WTC11 (cell line): ENCODE data around the gene TGM1.

ENCODE experiments used
- CTCF ChIP-seq: fragments of 200-600 bp; IDR thresholded peaks from 2 replicates; pipeline ENCODE4 v1.8.0; 2022; ENCODE audit warnings: antibody characterized with exemption
- E2F5 ChIP-seq: sonication (generic); formaldehyde crosslinking; IDR thresholded peaks from 2 replicates; pipeline ENCODE4 v1.8.1; 2022; ENCODE audit warnings: mild to moderate bottlenecking, moderate library complexity, missing genetic modification reagents
- FOXK1 ChIP-seq: sonication (generic); formaldehyde crosslinking; IDR thresholded peaks from 2 replicates; pipeline ENCODE4 v1.8.0; 2022; ENCODE audit warnings: mild to moderate bottlenecking, moderate library complexity, missing genetic modification reagents
- MXD4 ChIP-seq: fragments of 250-450 bp; sonication (Bioruptor Pico); IDR thresholded peaks from 2 replicates; pipeline ENCODE4 v1.8.0; 2021; ENCODE audit warnings: mild to moderate bottlenecking, moderate library complexity, borderline replicate concordance
- SMAD3 ChIP-seq: sonication (generic); formaldehyde crosslinking; IDR thresholded peaks from 2 replicates; pipeline ENCODE4 v1.8.0; 2022; ENCODE audit warnings: missing genetic modification reagents, mild to moderate bottlenecking, borderline replicate concordance
- TF ChIP-seq, protein P1 (sequence below): sonication (generic); formaldehyde crosslinking; IDR thresholded peaks from 2 replicates; pipeline ENCODE4 v1.8.0; 2023; ENCODE audit warnings: missing genetic modification reagents, mild to moderate bottlenecking, borderline replicate concordance
- TF ChIP-seq, protein P2 (sequence below): fragments of 250-450 bp; sonication (Bioruptor Pico); IDR thresholded peaks from 2 replicates; pipeline ENCODE4 v2.1.2; 2022; ENCODE audit warnings: mild to moderate bottlenecking, moderate library complexity
- TF ChIP-seq, protein P3 (sequence below): sonication (generic); formaldehyde crosslinking; IDR thresholded peaks from 2 replicates; pipeline ENCODE4 v1.8.0; 2022; ENCODE audit warnings: mild to moderate bottlenecking, missing genetic modification reagents

DNA sequence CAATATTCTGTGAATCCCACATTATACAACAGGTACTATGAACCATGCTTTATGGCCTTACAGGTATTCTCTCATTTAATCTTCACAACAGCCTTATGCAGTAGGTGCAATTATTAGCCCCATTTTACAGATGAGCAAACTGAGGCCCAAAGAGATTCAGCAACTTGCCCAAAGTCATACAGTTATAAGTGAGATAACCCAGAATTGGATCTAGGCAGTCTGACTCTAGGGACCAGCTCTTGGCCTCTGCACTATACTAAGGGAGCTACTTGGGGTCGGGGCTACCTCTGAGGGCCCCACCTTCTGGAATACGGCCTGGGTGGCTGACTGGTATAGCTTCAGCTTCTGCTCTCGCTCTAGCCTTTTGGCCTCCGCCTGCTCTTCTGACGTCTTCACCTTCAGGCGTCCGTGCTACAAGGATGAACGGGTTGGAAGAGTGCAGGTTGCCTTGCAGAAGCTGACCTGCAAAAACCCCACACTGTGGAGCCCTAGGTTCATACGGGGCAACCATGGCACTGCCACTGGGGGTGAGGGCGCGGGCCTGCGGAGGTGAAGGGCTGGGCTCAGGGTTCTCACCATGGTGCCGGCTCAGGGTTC is 7.7 kb upstream of the TGM1 start:
- TF ChIP-seq, protein P1, sequence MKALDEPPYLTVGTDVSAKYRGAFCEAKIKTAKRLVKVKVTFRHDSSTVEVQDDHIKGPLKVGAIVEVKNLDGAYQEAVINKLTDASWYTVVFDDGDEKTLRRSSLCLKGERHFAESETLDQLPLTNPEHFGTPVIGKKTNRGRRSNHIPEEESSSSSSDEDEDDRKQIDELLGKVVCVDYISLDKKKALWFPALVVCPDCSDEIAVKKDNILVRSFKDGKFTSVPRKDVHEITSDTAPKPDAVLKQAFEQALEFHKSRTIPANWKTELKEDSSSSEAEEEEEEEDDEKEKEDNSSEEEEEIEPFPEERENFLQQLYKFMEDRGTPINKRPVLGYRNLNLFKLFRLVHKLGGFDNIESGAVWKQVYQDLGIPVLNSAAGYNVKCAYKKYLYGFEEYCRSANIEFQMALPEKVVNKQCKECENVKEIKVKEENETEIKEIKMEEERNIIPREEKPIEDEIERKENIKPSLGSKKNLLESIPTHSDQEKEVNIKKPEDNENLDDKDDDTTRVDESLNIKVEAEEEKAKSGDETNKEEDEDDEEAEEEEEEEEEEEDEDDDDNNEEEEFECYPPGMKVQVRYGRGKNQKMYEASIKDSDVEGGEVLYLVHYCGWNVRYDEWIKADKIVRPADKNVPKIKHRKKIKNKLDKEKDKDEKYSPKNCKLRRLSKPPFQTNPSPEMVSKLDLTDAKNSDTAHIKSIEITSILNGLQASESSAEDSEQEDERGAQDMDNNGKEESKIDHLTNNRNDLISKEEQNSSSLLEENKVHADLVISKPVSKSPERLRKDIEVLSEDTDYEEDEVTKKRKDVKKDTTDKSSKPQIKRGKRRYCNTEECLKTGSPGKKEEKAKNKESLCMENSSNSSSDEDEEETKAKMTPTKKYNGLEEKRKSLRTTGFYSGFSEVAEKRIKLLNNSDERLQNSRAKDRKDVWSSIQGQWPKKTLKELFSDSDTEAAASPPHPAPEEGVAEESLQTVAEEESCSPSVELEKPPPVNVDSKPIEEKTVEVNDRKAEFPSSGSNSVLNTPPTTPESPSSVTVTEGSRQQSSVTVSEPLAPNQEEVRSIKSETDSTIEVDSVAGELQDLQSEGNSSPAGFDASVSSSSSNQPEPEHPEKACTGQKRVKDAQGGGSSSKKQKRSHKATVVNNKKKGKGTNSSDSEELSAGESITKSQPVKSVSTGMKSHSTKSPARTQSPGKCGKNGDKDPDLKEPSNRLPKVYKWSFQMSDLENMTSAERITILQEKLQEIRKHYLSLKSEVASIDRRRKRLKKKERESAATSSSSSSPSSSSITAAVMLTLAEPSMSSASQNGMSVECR: no peak
- no peak for TF ChIP-seq CTCF
- TF ChIP-seq MXD4 (CRISPR knock-in tag): no peak
- TF ChIP-seq, protein P2, sequence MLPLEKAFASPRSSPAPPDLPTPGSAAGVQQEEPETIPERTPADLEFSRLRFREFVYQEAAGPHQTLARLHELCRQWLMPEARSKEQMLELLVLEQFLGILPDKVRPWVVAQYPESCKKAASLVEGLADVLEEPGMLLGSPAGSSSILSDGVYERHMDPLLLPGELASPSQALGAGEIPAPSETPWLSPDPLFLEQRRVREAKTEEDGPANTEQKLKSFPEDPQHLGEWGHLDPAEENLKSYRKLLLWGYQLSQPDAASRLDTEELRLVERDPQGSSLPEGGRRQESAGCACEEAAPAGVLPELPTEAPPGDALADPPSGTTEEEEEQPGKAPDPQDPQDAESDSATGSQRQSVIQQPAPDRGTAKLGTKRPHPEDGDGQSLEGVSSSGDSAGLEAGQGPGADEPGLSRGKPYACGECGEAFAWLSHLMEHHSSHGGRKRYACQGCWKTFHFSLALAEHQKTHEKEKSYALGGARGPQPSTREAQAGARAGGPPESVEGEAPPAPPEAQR: no peak
- TF ChIP-seq SMAD3 (CRISPR knock-in tag): no peak
- no peak for TF ChIP-seq FOXK1
- TF ChIP-seq E2F5 (CRISPR knock-in tag): no peak
- TF ChIP-seq, protein P3, sequence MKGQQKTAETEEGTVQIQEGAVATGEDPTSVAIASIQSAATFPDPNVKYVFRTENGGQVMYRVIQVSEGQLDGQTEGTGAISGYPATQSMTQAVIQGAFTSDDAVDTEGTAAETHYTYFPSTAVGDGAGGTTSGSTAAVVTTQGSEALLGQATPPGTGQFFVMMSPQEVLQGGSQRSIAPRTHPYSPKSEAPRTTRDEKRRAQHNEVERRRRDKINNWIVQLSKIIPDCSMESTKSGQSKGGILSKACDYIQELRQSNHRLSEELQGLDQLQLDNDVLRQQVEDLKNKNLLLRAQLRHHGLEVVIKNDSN (CRISPR knock-in tag): no peak
